Measurements from ENCODE around the gene MTMR8. TPM values are rescaled to one million over a fixed set of nuclear protein-coding genes. Genes with fewer than 3 reads are reported as not detected.
"Not testable (repeated sequence)": the region's sequence is repeated elsewhere in the genome, so short reads cannot be mapped to it uniquely, and the experiment has no call there.

MTMR8 gene
- 5.1 and 6.6 TPM in 2 replicates for total RNA-seq

- intact Hi-C loops (cut with micrococcal nuclease): loop anchor here (1.0 to 10.0 kb wide), 7 partner anchors 190 to 1139 kb away; partner anchors contain the start of genes AMER1, LAS1L, SPIN4 and ZC3H12B
Measured at GRCh38 chrX:64394874-64395567, at the start of gene MTMR8. Gene MTMR8, minus strand, starts transcription at chrX:64395452. Its CDS starts 89 bp downstream, at chrX:64395363.

GRCh38 chrX:64439551-64439950 is 44.3 kb upstream of the MTMR8 start:
- intact Hi-C loops (cut with micrococcal nuclease): no loop called here

GRCh38 chrX:64437665-64438064 is 42.4 kb upstream of the MTMR8 start:
- intact Hi-C loops (cut with micrococcal nuclease): no loop called here

GRCh38 chrX:64437218-64437617 is 42.0 kb upstream of the MTMR8 start:
- intact Hi-C loops (cut with micrococcal nuclease): no loop called here

GRCh38 chrX:64428371-64428770 is 33.1 kb upstream of the MTMR8 start:
- intact Hi-C loops (cut with micrococcal nuclease): no loop called here

- intact Hi-C loops (cut with micrococcal nuclease): no loop called here
Measured at GRCh38 chrX:64427787-64428186, 32.5 kb upstream of the MTMR8 start.

- intact Hi-C loops (cut with micrococcal nuclease): no loop called here
Measured at GRCh38 chrX:64427281-64427680, 32.0 kb upstream of the MTMR8 start.

GRCh38 chrX:64409730-64410129 is 14.5 kb upstream of the MTMR8 start:
- intact Hi-C loops (cut with micrococcal nuclease): not testable (repeated sequence)

- intact Hi-C loops (cut with micrococcal nuclease): loop anchor here (10.0 kb wide), 2 partner anchors 833 to 1043 kb away; partner anchors contain the start of gene SPIN4
Measured at GRCh38 chrX:64398088-64398487, 2.8 kb upstream of the MTMR8 start.

GRCh38 chrX:64395568-64395929 is 297 bp upstream of the MTMR8 start:
- intact Hi-C loops (cut with micrococcal nuclease): loop anchor here (1.0 to 10.0 kb wide), 6 partner anchors 190 to 1139 kb away; partner anchors contain the start of genes AMER1, LAS1L, SPIN4 and ZC3H12B

GRCh38 chrX:64394059-64394873 is 986 bp downstream of the MTMR8 start:
- intact Hi-C loops (cut with micrococcal nuclease): loop anchor here (2.0 to 10.0 kb wide), 4 partner anchors 641 to 1039 kb away; partner anchors contain the start of genes SPIN4 and ZC3H12B

GRCh38 chrX:64389489-64389888 is 5.8 kb downstream of the MTMR8 start:
- intact Hi-C loops (cut with micrococcal nuclease): no loop called here

- intact Hi-C loops (cut with micrococcal nuclease): not testable (repeated sequence)
Measured at GRCh38 chrX:64380789-64381188, 14.5 kb downstream of the MTMR8 start.

- intact Hi-C loops (cut with micrococcal nuclease): no loop called here
Measured at GRCh38 chrX:64379924-64380323, 15.3 kb downstream of the MTMR8 start.

- intact Hi-C loops (cut with micrococcal nuclease): no loop called here
Measured at GRCh38 chrX:64377753-64378152, 17.5 kb downstream of the MTMR8 start.

GRCh38 chrX:64352081-64352480 is 43.2 kb downstream of the MTMR8 start:
- intact Hi-C loops (cut with micrococcal nuclease): no loop called here

- intact Hi-C loops (cut with micrococcal nuclease): no loop called here
Measured at GRCh38 chrX:64350521-64350920, 44.7 kb downstream of the MTMR8 start.

- intact Hi-C loops (cut with micrococcal nuclease): no loop called here
Measured at GRCh38 chrX:64350047-64350446, 45.2 kb downstream of the MTMR8 start.

GRCh38 chrX:64342811-64343210 is 52.4 kb downstream of the MTMR8 start:
- intact Hi-C loops (cut with micrococcal nuclease): no loop called here

- intact Hi-C loops (cut with micrococcal nuclease): no loop called here
Measured at GRCh38 chrX:64338296-64338695, 57.0 kb downstream of the MTMR8 start.

GRCh38 chrX:64334467-64334866 is 60.8 kb downstream of the MTMR8 start:
- intact Hi-C loops (cut with micrococcal nuclease): no loop called here

GRCh38 chrX:64330284-64330683 is 65.0 kb downstream of the MTMR8 start:
- intact Hi-C loops (cut with micrococcal nuclease): no loop called here
